HCT116 (cell line): ENCODE results near the gene EOMES.

Experiments used
- EGR1 ChIP-seq: IDR thresholded peaks from 2 replicates; pipeline ENCODE4 v1.6.1; 2012; ENCODE audit warnings: low read depth
- EZH2 ChIP-seq: fragments of 200-600 bp; sonication (generic); IDR thresholded peaks from 2 replicates; pipeline ENCODE4 v1.6.1; 2017; ENCODE audit warnings: antibody characterized with exemption, mixed run types
- POLR2A ChIP-seq: IDR thresholded peaks from 2 replicates; pipeline ENCODE4 v1.7.0; 2011; ENCODE audit warnings: borderline replicate concordance; ENCODE audit not compliant: insufficient read depth, insufficient read length; ENCODE audit errors: extremely low read depth
- POLR2AphosphoS5 ChIP-seq: IDR thresholded peaks from 2 replicates; pipeline ENCODE4 v1.6.1; 2011; ENCODE audit warnings: mild to moderate bottlenecking, low read depth, low read length, moderate library complexity
- RAD21 ChIP-seq: IDR thresholded peaks from 2 replicates; pipeline ENCODE4 v1.6.1; 2012; ENCODE audit warnings: low read depth, mild to moderate bottlenecking
- SIN3A ChIP-seq: IDR thresholded peaks from 2 replicates; pipeline ENCODE4 v1.6.1; 2012; ENCODE audit warnings: low read depth
- SRF ChIP-seq: IDR thresholded peaks from 2 replicates; pipeline ENCODE4 v1.6.1; 2012; ENCODE audit warnings: low read depth
- YY1 ChIP-seq: IDR thresholded peaks from 2 replicates; pipeline ENCODE4 v1.6.1; 2011; ENCODE audit warnings: low read length, low read depth, moderate library complexity, mild to moderate bottlenecking; ENCODE audit not compliant: insufficient replicate concordance; ENCODE audit errors: extremely low read depth
- ZNF274 ChIP-seq: fragments of 200-500 bp; sonication (Bioruptor generic); IDR thresholded peaks from 2 replicates; pipeline ENCODE4 v1.6.1; 2014; ENCODE audit warnings: mild to moderate bottlenecking, low read depth, low read length, inconsistent platforms
- TF ChIP-seq, protein P1 (sequence below), 3 experiments: fragments of 200-600 bp in 1 of 3; sonication (generic) in 1 of 3; IDR thresholded peaks in 2 of 3; conservative IDR thresholded peaks in 1 of 3; 2 replicates each; pipeline ENCODE4 v1.5.1; 2012 to 2017; ENCODE audit warnings: low read depth in 2 of 3, low read length in 2 of 3, antibody characterized with exemption in 1 of 3, borderline replicate concordance in 1 of 3, control low read depth in 1 of 3, mild to moderate bottlenecking in 1 of 3, mixed read lengths in 1 of 3, mixed run types in 1 of 3, moderate library complexity in 1 of 3; ENCODE audit not compliant: insufficient read depth in 1 of 3
- TF ChIP-seq, protein P2 (sequence below): IDR thresholded peaks from 2 replicates; pipeline ENCODE4 v1.6.1; 2012

GRCh38 chr3:27666272-27666671 is 55.9 kb downstream of the EOMES start:
- TF ChIP-seq POLR2AphosphoS5 (no peak), POLR2A (no peak), YY1 (no peak), EGR1 (no peak), EZH2 (no peak), RAD21 (no peak), SRF (no peak), ZNF274 (no peak), SIN3A (no peak)
- TF ChIP-seq, protein P1, sequence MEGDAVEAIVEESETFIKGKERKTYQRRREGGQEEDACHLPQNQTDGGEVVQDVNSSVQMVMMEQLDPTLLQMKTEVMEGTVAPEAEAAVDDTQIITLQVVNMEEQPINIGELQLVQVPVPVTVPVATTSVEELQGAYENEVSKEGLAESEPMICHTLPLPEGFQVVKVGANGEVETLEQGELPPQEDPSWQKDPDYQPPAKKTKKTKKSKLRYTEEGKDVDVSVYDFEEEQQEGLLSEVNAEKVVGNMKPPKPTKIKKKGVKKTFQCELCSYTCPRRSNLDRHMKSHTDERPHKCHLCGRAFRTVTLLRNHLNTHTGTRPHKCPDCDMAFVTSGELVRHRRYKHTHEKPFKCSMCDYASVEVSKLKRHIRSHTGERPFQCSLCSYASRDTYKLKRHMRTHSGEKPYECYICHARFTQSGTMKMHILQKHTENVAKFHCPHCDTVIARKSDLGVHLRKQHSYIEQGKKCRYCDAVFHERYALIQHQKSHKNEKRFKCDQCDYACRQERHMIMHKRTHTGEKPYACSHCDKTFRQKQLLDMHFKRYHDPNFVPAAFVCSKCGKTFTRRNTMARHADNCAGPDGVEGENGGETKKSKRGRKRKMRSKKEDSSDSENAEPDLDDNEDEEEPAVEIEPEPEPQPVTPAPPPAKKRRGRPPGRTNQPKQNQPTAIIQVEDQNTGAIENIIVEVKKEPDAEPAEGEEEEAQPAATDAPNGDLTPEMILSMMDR (IDR thresholded peaks at IDR 0.05 in 2 of 3, conservative IDR thresholded peaks at IDR 0.05 in 1 of 3; ENCODE audit: borderline replicate concordance in 1 of 3, insufficient read depth in 1 of 3, low read depth in 2 of 3, low read length in 2 of 3), result no peak
- TF ChIP-seq, protein P2, sequence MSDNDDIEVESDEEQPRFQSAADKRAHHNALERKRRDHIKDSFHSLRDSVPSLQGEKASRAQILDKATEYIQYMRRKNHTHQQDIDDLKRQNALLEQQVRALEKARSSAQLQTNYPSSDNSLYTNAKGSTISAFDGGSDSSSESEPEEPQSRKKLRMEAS, result no peak
